Progenitor cell of endocrine pancreas (in vitro differentiated cells): ENCODE results near the gene ACKR4. TPM values are rescaled to one million over a fixed set of nuclear protein-coding genes. Genes with fewer than 3 reads are reported as not detected.

Experiments used
- DNase-seq: peaks from one replicate; pipeline ENCODE4 v3.0.0; 2021; ENCODE audit warnings: low spot score; ENCODE audit not compliant: unreplicated experiment
- H3K27ac Mint-ChIP-seq: 2 replicates; pipeline ENCODE4 v1.8.0; 2021; ENCODE audit warnings: mild to moderate bottlenecking, moderate library complexity, mixed read lengths
- H3K27me3 Mint-ChIP-seq: 2 replicates; pipeline ENCODE4 v1.8.0; 2021; ENCODE audit warnings: mixed read lengths
- H3K36me3 Mint-ChIP-seq: 2 replicates; pipeline ENCODE4 v1.8.0; 2022; ENCODE audit warnings: mixed read lengths; ENCODE audit not compliant: insufficient read depth
- H3K4me1 Mint-ChIP-seq: 2 replicates; pipeline ENCODE4 v1.8.0; 2021; ENCODE audit warnings: low read depth, mixed read lengths
- H3K4me3 Mint-ChIP-seq: 2 replicates; pipeline ENCODE4 v1.8.0; 2021; ENCODE audit warnings: low read depth, mild to moderate bottlenecking, moderate library complexity, mixed read lengths
- H3K9me3 Mint-ChIP-seq: 2 replicates; pipeline ENCODE4 v1.8.0; 2021; ENCODE audit warnings: low read depth, mixed read lengths
- CTCF ChIP-seq: fragments of 200-600 bp; sonication (generic); IDR thresholded peaks from one replicate; pipeline ENCODE4 v1.5.0; 2021; ENCODE audit warnings: antibody characterized with exemption, mild to moderate bottlenecking; ENCODE audit not compliant: unreplicated experiment
- total RNA-seq: library from RNA; stranded (reverse); gene quantifications from 2 replicates; pipeline ENCODE4 v1.2.1, GENCODE V29; 2021

ACKR4 gene
- total RNA-seq, 1 donor from 2014 or later: not detected

DNA sequence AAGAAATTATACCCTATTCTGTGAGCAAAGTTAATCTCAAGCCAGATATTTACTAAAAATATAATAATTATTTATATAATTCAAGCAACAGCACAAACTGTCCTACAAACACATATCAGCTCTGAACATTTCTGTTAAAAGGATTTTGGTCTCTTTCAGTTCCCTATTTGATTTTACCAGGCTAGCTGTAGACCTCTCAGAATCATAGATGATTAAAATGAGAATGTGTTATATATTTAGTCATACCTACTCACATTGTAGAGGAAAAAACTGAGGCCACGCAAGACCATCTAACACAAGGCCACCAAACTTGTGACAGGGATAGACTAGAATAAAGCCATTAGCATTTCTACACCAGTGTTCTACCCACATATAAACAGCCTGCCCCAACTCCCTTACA is 28.5 kb downstream of the ACKR4 start:
- no peak for TF ChIP-seq CTCF
- Mint-ChIP-seq H3K4me3 (no peak overlapping the region), H3K27ac (no peak overlapping the region), H3K36me3 (peaks cover 7% of the 10 kb centered on the region), H3K4me1 (no peaks in the 10 kb centered on the region), H3K9me3 (no peaks in the 10 kb centered on the region), H3K27me3 (no peaks in the 10 kb centered on the region)
- DNase-seq: no peak

- no peak overlapping the region for H3K27ac Mint-ChIP-seq
Observed at GRCh38 chr3:132626955-132627354, 29.9 kb downstream of the ACKR4 start.

GRCh38 chr3:132628157-132628556 is 31.1 kb downstream of the ACKR4 start:
- DNase-seq: no peak
- no peak overlapping the region for H3K27ac Mint-ChIP-seq
- no peaks in the 10 kb centered on the region for H3K4me1 Mint-ChIP-seq
- H3K36me3 Mint-ChIP-seq: peaks cover 4% of the 10 kb centered on the region
- H3K9me3 Mint-ChIP-seq: no peaks in the 10 kb centered on the region
- H3K27me3 Mint-ChIP-seq: no peaks in the 10 kb centered on the region
- no peak overlapping the region for H3K4me3 Mint-ChIP-seq
- TF ChIP-seq CTCF: no peak

More at GRCh38 chr3:132626955-132627354, 29.9 kb downstream of the ACKR4 start:
- Mint-ChIP-seq H3K27me3 (no peaks in the 10 kb centered on the region), H3K4me1 (no peaks in the 10 kb centered on the region), H3K9me3 (no peaks in the 10 kb centered on the region), H3K4me3 (no peak overlapping the region), H3K36me3 (peaks cover 4% of the 10 kb centered on the region)
- no peak for TF ChIP-seq CTCF
- no peak for DNase-seq

DNA sequence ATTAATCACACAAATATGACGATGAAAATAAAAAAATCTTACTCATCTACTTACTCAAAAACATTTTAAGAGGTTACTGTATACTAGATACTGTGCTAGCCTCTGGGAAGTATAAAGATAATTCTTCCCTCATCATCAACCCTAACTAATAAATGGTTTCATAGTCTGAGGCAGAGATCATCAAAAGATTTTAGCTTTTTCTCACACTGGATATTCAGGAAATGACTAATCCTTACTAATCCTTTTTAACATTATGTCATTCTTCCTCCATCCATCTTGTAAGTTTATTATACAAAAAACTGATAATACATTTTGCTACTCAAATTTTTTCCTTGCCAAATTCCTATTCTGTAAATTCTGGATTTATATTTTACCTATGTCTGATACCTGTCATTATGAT is 32.9 kb downstream of the ACKR4 start:
- Mint-ChIP-seq H3K36me3 (peaks cover 4% of the 10 kb centered on the region), H3K27ac (no peak overlapping the region), H3K4me1 (no peaks in the 10 kb centered on the region), H3K9me3 (no peaks in the 10 kb centered on the region), H3K27me3 (no peaks in the 10 kb centered on the region), H3K4me3 (no peak overlapping the region)
- TF ChIP-seq CTCF: no peak
- no peak for DNase-seq

DNA sequence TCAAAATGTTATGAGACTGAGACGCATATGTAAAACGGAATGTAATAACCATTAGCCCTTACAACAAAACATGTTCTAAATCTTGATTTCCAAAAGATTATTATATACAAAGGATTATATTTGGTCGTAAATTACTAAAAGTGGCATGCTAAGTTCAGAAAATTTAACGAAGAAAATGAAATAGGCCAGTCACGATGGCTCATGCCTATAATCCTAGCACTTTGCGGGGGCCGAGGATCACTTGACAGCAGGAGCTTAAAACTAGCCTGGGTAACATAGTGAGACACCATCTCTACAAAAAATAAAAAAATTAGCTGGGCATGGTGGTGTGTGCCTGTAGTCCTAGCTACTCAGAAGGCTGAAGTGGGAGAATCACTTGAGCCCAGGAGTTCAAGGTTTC is 33.5 kb downstream of the ACKR4 start:
- Mint-ChIP-seq H3K27me3 (no peaks in the 10 kb centered on the region), H3K9me3 (no peaks in the 10 kb centered on the region), H3K36me3 (peaks cover 4% of the 10 kb centered on the region), H3K4me3 (no peak overlapping the region), H3K27ac (no peak overlapping the region), H3K4me1 (no peaks in the 10 kb centered on the region)
- DNase-seq: no peak
- no peak for TF ChIP-seq CTCF
